Bronchial epithelial cell (primary cell): ENCODE data around the gene AP3D1. TPM values are rescaled to one million over a fixed set of nuclear protein-coding genes. Genes with fewer than 3 reads are reported as not detected.
A peak's percentile ranks its signal among the peaks of the same experiment; 100 is the strongest.

Experiments used
- DNase-seq: peaks from one replicate; pipeline ENCODE4 v3.0.0-alpha.2; 2010; ENCODE audit warnings: low read depth
- FAIRE-seq: peaks from 2 replicates; lab custom pipeline; 2011; peaks lifted over from hg19 to GRCh38; lab: Jason Lieb, UNC
- H3K27me3 ChIP-seq: 2 replicates; pipeline ENCODE4 v1.5.1; 2011; ENCODE audit warnings: low read length; ENCODE audit not compliant: control insufficient read depth, insufficient read depth
- H3K36me3 ChIP-seq: 2 replicates; pipeline ENCODE4 v1.5.1; 2011; ENCODE audit warnings: low read length; ENCODE audit not compliant: control insufficient read depth, insufficient read depth
- H3K4me3 ChIP-seq: 2 replicates; pipeline ENCODE4 v1.5.1; 2011; ENCODE audit warnings: mild to moderate bottlenecking, low read depth, low read length, control low read depth
- total RNA-seq: library from RNA; depleted of rRNA; stranded (reverse); fragments of >200 nt; gene quantifications from 2 replicates; pipeline ENCODE4 v1.2.1, GENCODE V29; 2014
- TF ChIP-seq, protein P1 (sequence below): IDR thresholded peaks from 2 replicates; pipeline ENCODE4 v1.5.1; 2011; ENCODE audit warnings: mild to moderate bottlenecking, moderate library complexity, low read length, control low read depth, inconsistent platforms; ENCODE audit not compliant: insufficient read depth, severe bottlenecking

Gene AP3D1
- total RNA-seq, 1 donor from 2014 or later: 72.1 TPM

DNA sequence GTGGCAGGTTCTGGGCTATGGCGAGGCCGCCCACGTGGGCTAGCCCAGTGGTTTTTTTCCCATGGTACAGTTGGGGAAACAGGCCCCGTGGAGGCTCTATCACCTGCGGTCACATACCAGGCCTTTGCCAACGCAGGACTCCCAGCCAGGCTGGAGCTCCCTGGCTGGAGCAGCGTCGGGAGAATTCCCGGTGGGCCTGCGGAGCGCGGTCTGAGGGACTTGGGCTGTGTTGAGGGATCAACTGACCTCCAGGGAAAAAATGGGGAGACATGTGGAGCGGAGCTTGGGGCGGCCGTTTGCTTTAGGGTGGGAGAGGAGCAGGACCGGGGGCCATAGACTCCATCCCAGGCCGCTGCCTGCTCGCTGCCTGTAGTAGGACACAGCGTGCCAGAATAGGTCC lies 28.7 kb upstream of the AP3D1 start:
- H3K4me3 ChIP-seq: no peak overlapping the region
- TF ChIP-seq, protein P1, sequence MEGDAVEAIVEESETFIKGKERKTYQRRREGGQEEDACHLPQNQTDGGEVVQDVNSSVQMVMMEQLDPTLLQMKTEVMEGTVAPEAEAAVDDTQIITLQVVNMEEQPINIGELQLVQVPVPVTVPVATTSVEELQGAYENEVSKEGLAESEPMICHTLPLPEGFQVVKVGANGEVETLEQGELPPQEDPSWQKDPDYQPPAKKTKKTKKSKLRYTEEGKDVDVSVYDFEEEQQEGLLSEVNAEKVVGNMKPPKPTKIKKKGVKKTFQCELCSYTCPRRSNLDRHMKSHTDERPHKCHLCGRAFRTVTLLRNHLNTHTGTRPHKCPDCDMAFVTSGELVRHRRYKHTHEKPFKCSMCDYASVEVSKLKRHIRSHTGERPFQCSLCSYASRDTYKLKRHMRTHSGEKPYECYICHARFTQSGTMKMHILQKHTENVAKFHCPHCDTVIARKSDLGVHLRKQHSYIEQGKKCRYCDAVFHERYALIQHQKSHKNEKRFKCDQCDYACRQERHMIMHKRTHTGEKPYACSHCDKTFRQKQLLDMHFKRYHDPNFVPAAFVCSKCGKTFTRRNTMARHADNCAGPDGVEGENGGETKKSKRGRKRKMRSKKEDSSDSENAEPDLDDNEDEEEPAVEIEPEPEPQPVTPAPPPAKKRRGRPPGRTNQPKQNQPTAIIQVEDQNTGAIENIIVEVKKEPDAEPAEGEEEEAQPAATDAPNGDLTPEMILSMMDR: no peak
- H3K27me3 ChIP-seq: no peaks in the 10 kb centered on the region
- DNase-seq (no peak), FAIRE-seq (no peak)
- peaks cover 12% of the 10 kb centered on the region for H3K36me3 ChIP-seq

DNA sequence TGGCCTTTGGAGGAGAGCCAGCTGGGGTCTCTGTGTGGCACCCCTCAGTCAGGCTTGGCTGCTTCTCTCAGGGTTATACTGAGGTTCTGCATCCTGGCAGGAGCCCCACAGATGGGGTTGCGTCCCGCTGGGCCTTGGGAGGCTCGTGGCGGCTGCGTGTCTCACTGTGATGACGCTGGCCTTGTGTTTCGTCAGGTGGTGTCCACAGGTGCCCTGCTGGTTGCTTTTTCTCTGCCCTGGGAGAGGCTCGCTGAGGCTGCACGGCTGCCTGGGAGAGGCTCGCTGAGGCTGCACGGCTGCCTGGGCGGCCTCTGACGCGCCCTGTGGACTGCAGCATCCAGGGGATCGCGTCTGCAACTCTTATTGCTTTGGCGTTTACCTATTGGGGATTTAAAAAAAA lies 27.7 kb upstream of the AP3D1 start:
- FAIRE-seq: no peak
- TF ChIP-seq, protein P1: no peak
- Histone ChIP-seq H3K4me3 (no peak overlapping the region), H3K36me3 (peaks cover 9% of the 10 kb centered on the region), H3K27me3 (no peaks in the 10 kb centered on the region)
- DNase-seq: no peak

DNA sequence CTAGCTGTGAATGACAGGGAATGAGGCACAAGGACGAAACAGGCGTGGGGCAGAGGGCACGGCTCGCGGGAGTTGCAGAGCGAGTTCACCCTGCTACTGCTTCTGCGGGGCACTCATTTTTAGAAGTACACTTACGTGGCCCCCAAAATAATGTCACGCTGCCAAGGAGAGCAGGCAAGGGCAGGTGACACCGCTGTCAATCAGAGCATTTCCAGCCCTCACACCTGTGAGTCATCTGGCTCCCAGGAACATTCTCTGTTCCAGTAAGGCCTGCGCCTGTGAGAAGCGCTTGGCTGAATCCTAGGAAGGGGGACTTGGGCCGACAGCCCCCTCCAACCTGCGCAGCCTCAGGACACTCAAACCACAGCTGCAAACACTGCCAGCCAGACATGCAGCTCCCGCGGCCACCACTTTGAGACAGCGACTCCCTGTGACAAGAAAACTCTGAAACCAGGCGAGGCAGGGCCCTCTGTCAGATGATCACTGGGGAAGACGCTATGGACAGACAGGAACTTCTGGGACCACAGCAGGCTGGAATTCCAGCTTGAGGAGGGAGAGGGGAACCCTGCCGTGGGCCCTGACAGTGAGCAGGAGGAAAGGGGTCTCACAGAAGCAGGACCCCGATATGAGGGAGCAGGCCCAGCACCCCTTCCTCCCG lies 25.1 kb upstream of the AP3D1 start:
- FAIRE-seq: no peak
- Histone ChIP-seq H3K36me3 (peaks cover 7% of the 10 kb centered on the region), H3K4me3 (no peak overlapping the region), H3K27me3 (no peaks in the 10 kb centered on the region)
- peak; percentile 65 for DNase-seq
- TF ChIP-seq, protein P1: no peak

DNA sequence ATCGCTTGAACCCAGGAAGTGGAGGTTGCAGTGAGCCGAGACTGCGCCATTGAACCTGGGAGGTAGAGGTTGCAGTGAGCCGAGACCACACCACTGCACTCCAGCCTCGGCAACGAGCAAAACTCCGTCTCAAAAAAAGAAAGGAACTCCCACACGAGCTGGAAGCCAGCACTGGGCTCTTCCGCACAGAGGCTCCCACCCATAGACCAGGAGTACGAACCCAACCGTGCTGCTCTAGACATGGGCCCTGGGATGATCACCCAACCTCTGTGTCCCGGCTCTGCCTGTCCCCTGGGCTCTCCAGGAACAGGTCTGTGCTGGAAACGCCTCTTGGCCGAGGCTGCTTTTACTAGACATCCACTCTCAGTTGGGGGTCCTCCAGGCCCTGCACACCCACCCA lies 24.4 kb upstream of the AP3D1 start:
- DNase-seq (no peak), FAIRE-seq (no peak)
- H3K4me3 ChIP-seq: no peak overlapping the region
- peaks cover 4% of the 10 kb centered on the region for H3K36me3 ChIP-seq
- TF ChIP-seq, protein P1: no peak
- no peaks in the 10 kb centered on the region for H3K27me3 ChIP-seq

DNA sequence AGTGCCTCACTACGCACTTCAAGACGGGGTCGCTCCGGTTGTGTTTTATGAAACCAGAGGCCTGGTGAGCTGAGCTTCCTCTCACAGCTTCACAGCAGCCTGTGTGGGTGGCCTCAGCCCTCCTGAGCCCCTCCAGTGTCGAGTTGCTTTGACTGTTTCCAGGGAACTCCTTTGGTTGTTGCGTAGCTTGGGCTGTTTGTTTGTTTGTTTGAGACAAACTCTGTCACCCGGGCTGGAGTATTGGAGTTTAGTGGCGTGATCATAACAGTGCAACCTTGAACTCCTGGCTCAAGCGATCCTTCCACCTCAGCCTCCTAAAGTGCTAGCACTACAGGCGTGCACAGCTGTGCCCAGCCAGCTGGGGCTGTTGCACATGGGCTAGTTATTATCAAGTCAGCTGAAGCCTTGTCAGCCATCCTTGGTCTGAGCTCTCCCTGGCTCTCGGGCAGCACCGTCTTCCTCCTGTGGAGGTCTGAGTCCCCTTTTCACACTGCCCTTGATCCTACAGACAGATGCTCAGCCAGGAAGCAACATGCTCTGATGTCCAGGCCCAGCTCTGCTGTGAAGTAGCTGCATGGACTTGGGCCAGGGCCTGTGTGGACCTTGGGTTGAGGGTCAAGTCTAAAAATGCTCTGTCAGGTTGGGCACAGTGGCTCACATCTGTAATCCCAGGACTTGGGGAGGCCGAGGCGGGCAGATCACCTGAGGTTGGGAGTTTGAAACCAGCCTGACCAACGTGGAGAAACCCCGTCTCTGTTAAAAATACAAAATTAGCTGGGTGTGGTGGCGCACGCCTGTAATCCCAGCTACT lies 22.6 kb upstream of the AP3D1 start:
- TF ChIP-seq, protein P1: no peak
- no peak for DNase-seq

DNA sequence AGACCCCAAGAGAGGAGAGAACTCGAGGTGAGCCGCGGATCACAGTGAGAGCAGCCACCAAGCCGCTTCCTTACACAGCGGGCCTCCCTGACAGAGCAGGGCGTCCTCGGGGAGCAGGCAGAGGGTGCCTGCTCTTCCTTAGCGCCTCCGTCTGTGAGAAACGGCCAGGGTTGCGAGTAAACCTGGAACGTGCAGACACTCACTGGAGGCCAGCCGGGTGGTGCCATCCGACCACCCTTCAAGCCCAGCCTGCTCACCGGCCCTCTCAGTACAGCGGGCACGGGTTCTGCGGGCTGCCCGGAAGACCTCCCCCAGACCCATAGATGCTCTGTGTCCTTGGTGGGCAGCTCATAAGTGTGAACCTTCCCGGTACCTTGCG lies 22.0 kb upstream of the AP3D1 start:
- Histone ChIP-seq H3K4me3 (no peak overlapping the region), H3K36me3 (peaks cover 6% of the 10 kb centered on the region), H3K27me3 (no peaks in the 10 kb centered on the region)
- FAIRE-seq (no peak), DNase-seq (no peak)
- TF ChIP-seq, protein P1: no peak

More for the DNA sequence above, 22.6 kb upstream of the AP3D1 start:
- Histone ChIP-seq H3K27me3 (no peaks in the 10 kb centered on the region), H3K36me3 (peaks cover 6% of the 10 kb centered on the region), H3K4me3 (no peak overlapping the region)
- peak; percentile 80 for FAIRE-seq
